Endodermal cell (in vitro differentiated cells): ENCODE results near the gene SLC28A1. TPM values are rescaled to one million over a fixed set of nuclear protein-coding genes. Genes with fewer than 3 reads are reported as not detected.

ENCODE experiments used
- DNase-seq: peaks from one replicate; pipeline ENCODE4 v3.0.0-alpha.2; 2017
- H3K27ac ChIP-seq: 2 replicates; pipeline ENCODE4 v1.5.1; 2013; ENCODE audit warnings: mild to moderate bottlenecking, low read depth, low read length, moderate library complexity
- H3K27me3 ChIP-seq: 2 replicates; pipeline ENCODE4 v1.6.1; 2013; ENCODE audit warnings: mild to moderate bottlenecking, low read length, moderate library complexity; ENCODE audit not compliant: insufficient read depth, control insufficient read depth, poor library complexity, severe bottlenecking
- H3K36me3 ChIP-seq: 2 replicates; pipeline ENCODE4 v1.7.0; 2013; ENCODE audit warnings: mild to moderate bottlenecking, low read length, moderate library complexity; ENCODE audit not compliant: control insufficient read depth, insufficient read depth
- H3K4me1 ChIP-seq: one replicate; pipeline ENCODE4 v1.7.0; 2013; ENCODE audit warnings: low read length; ENCODE audit not compliant: control insufficient read depth, insufficient read depth
- H3K4me3 ChIP-seq: 2 replicates; pipeline ENCODE4 v1.5.1; 2013; ENCODE audit warnings: mild to moderate bottlenecking, low read length, moderate library complexity
- H3K9ac ChIP-seq: 2 replicates; pipeline ENCODE4 v1.6.1; 2013; ENCODE audit warnings: mild to moderate bottlenecking, low read length, moderate library complexity; ENCODE audit not compliant: poor library complexity, severe bottlenecking; ENCODE audit errors: extremely low read depth
- H3K9me3 ChIP-seq: 2 replicates; pipeline ENCODE4 v1.6.1; 2013; ENCODE audit warnings: mild to moderate bottlenecking, low read length, moderate library complexity; ENCODE audit not compliant: control insufficient read depth
- H3K27ac Mint-ChIP-seq: 2 replicates; pipeline ENCODE4 v1.8.0; 2020; ENCODE audit warnings: mixed read lengths
- H3K27me3 Mint-ChIP-seq: 2 replicates; pipeline ENCODE4 v1.8.0; 2021; ENCODE audit warnings: mild to moderate bottlenecking, mixed read lengths; ENCODE audit not compliant: insufficient read depth
- H3K36me3 Mint-ChIP-seq: 2 replicates; pipeline ENCODE4 v1.8.0; 2020; ENCODE audit warnings: low read depth, mixed read lengths
- H3K4me1 Mint-ChIP-seq: 2 replicates; pipeline ENCODE4 v1.8.0; 2020; ENCODE audit warnings: mixed read lengths
- H3K4me3 Mint-ChIP-seq: 2 replicates; pipeline ENCODE4 v1.8.0; 2020; ENCODE audit warnings: mild to moderate bottlenecking, moderate library complexity, mixed read lengths
- H3K9me3 Mint-ChIP-seq: 2 replicates; pipeline ENCODE4 v1.8.0; 2020; ENCODE audit warnings: mild to moderate bottlenecking, mixed read lengths
- WGBS, 2 experiments: methylation state at CpG; one replicate each; pipeline versions ENCODE4 v1.1.5 to v1.1.7; 2013; ENCODE audit warnings: missing lambda C conversion rate in 2 of 2, mixed read lengths in 1 of 2; ENCODE audit not compliant: insufficient coverage in 1 of 2, insufficient read length in 1 of 2; 5-methylcytosine and 5-hydroxymethylcytosine counted together
- total RNA-seq, 2 donors: library from RNA; stranded (reverse); fragmentation: NEBNext Ultra II Directional in 1 of 2; extraction: Animal tissue kit (Norgen Biotek cat#: 25700) in 1 of 2; gene quantifications; 2 replicates in 1 of 2; 3 replicates in 1 of 2; pipeline ENCODE4 v1.2.1, GENCODE V29; 2021
- TF ChIP-seq, protein P1 (sequence below): fragments of 200-600 bp; sonication (generic); conservative IDR thresholded peaks from 2 replicates; pipeline ENCODE4 v1.5.0; 2021; ENCODE audit warnings: antibody characterized with exemption, mild to moderate bottlenecking

Gene SLC28A1
- total RNA-seq, 2 donors from 2014 or later = not detected

- Mint-ChIP-seq H3K27me3 (peaks cover 3% of the 10 kb centered on the region), H3K9me3 (no peaks in the 10 kb centered on the region), H3K27ac (no peak overlapping the region), H3K4me1 (no peaks in the 10 kb centered on the region), H3K36me3 (no peaks in the 10 kb centered on the region), H3K4me3 (no peak overlapping the region)
- no peak overlapping the region for H3K4me3 ChIP-seq
- WGBS, 2 experiments = 84 to 90% methylated on average over 3 to 10 of the region's 10 CpGs
- TF ChIP-seq, protein P1, sequence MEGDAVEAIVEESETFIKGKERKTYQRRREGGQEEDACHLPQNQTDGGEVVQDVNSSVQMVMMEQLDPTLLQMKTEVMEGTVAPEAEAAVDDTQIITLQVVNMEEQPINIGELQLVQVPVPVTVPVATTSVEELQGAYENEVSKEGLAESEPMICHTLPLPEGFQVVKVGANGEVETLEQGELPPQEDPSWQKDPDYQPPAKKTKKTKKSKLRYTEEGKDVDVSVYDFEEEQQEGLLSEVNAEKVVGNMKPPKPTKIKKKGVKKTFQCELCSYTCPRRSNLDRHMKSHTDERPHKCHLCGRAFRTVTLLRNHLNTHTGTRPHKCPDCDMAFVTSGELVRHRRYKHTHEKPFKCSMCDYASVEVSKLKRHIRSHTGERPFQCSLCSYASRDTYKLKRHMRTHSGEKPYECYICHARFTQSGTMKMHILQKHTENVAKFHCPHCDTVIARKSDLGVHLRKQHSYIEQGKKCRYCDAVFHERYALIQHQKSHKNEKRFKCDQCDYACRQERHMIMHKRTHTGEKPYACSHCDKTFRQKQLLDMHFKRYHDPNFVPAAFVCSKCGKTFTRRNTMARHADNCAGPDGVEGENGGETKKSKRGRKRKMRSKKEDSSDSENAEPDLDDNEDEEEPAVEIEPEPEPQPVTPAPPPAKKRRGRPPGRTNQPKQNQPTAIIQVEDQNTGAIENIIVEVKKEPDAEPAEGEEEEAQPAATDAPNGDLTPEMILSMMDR = no peak
- no peaks in the 10 kb centered on the region for H3K9me3 ChIP-seq
- no peaks in the 10 kb centered on the region for H3K4me1 ChIP-seq
- no peaks in the 10 kb centered on the region for H3K36me3 ChIP-seq
- H3K27ac ChIP-seq = no peak overlapping the region
- H3K27me3 ChIP-seq = no peaks in the 10 kb centered on the region
- no peak overlapping the region for H3K9ac ChIP-seq
- no peak for DNase-seq
These were observed 59.8 kb downstream of the SLC28A1 start for GRCh38 chr15:84944311-84944710.

GRCh38 chr15:84944861-84945260 is 60.4 kb downstream of the SLC28A1 start:
- Histone ChIP-seq H3K9me3 (no peaks in the 10 kb centered on the region), H3K9ac (no peak overlapping the region), H3K36me3 (no peaks in the 10 kb centered on the region), H3K27me3 (no peaks in the 10 kb centered on the region), H3K4me3 (no peak overlapping the region), H3K4me1 (no peaks in the 10 kb centered on the region), H3K27ac (no peak overlapping the region)
- WGBS, 2 experiments = 88 to 93% methylated on average over 7 to 11 of the region's 11 CpGs
- DNase-seq = no peak
- TF ChIP-seq, protein P1 = no peak
- H3K27ac Mint-ChIP-seq = no peak overlapping the region
- no peaks in the 10 kb centered on the region for H3K36me3 Mint-ChIP-seq
- no peak overlapping the region for H3K4me3 Mint-ChIP-seq
- H3K4me1 Mint-ChIP-seq = no peaks in the 10 kb centered on the region
- H3K27me3 Mint-ChIP-seq = peaks cover 3% of the 10 kb centered on the region
- H3K9me3 Mint-ChIP-seq = no peaks in the 10 kb centered on the region

DNA sequence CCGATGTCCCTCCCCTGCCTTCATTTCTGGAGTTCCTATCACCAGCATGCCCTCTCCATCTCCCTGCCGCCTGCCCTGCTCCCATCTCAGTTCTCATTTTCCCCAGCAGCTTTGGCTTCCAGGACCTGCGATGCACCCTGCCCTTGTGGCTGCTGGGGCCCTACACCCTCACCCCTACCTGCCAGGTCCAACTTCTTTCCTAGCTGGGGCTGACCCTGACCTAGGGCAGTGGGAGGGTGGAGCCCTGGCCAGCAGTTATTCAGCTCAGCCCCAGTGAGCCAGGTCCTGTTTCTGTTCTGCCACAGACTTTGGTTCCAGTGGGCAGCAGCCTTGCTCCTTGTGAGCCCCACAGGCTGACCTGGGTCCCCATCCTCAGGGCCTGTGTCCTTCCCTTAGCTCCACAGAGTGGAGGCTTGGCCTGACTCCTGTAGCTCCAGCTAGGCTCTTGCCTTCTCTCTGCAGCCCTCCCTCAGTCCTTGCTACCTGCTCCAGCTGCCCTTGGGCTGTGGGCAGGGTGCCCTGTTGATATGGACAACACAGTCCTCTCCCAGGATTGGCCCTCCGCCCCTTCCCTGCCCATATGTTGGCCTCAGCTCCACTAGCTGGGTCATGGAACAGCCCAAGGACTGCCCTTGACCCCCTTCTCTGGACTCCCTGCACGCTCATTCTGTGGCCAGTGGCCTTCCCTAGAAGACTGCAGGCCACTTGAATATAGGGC is 62.5 kb downstream of the SLC28A1 start:
- H3K9ac ChIP-seq = no peak overlapping the region
- peaks cover 6% of the 10 kb centered on the region for H3K27me3 Mint-ChIP-seq
- H3K27ac ChIP-seq = no peak overlapping the region
- no peaks in the 10 kb centered on the region for H3K36me3 Mint-ChIP-seq
- no peaks in the 10 kb centered on the region for H3K9me3 Mint-ChIP-seq
- H3K27ac Mint-ChIP-seq = no peak overlapping the region
- H3K9me3 ChIP-seq = no peaks in the 10 kb centered on the region
- H3K4me3 ChIP-seq = no peak overlapping the region
- H3K4me1 ChIP-seq = no peaks in the 10 kb centered on the region
- no peak for DNase-seq
- no peaks in the 10 kb centered on the region for H3K27me3 ChIP-seq
- WGBS, 2 experiments = 83 to 85% methylated on average over 4 to 5 of the region's 5 CpGs
- TF ChIP-seq, protein P1 = no peak
- no peaks in the 10 kb centered on the region for H3K36me3 ChIP-seq
- H3K4me3 Mint-ChIP-seq = no peak overlapping the region
- H3K4me1 Mint-ChIP-seq = no peaks in the 10 kb centered on the region
